Neuronal stem cell (in vitro differentiated cells): ENCODE measurements around the gene SHH.

Experiments used
- DNase-seq: peaks from one replicate; pipeline ENCODE4 v3.0.0-alpha.2; 2013; ENCODE audit warnings: low spot score
- H2AFZ ChIP-seq: one replicate; pipeline ENCODE4 v1.6.1; 2013; ENCODE audit warnings: mild to moderate bottlenecking, low read length, inconsistent platforms
- H2AK5ac ChIP-seq: 2 replicates; pipeline ENCODE4 v1.6.1; 2013; ENCODE audit warnings: low read depth, mild to moderate bottlenecking, inconsistent platforms, low read length, moderate library complexity, mixed read lengths
- H2BK120ac ChIP-seq: 2 replicates; pipeline ENCODE4 v1.6.1; 2013; ENCODE audit warnings: low read depth, mild to moderate bottlenecking, inconsistent platforms, low read length, moderate library complexity, mixed read lengths
- H2BK12ac ChIP-seq: one replicate; pipeline ENCODE4 v1.6.1; 2013; ENCODE audit warnings: low read length, inconsistent platforms
- H2BK15ac ChIP-seq: 2 replicates; pipeline ENCODE4 v1.6.1; 2013; ENCODE audit warnings: mild to moderate bottlenecking, low read length, inconsistent platforms, mixed read lengths
- H2BK5ac ChIP-seq: one replicate; pipeline ENCODE4 v1.6.1; 2013; ENCODE audit warnings: inconsistent platforms, mild to moderate bottlenecking, low read length, moderate library complexity
- H3K14ac ChIP-seq: one replicate; pipeline ENCODE4 v1.6.1; 2013; ENCODE audit warnings: low read length, inconsistent platforms
- H3K18ac ChIP-seq: 2 replicates; pipeline ENCODE4 v1.6.1; 2013; ENCODE audit warnings: low read length, inconsistent platforms
- H3K23ac ChIP-seq: 2 replicates; pipeline ENCODE4 v1.6.1; 2013; ENCODE audit warnings: low read depth, mild to moderate bottlenecking, mixed read lengths, low read length, inconsistent platforms; ENCODE audit not compliant: poor library complexity
- H3K27ac ChIP-seq: replicated peaks from 3 replicates; pipeline ENCODE4 v1.5.1; 2013; ENCODE audit warnings: low read length, inconsistent platforms
- H3K27me3 ChIP-seq, 3 experiments: 2 replicates each; pipeline ENCODE4 v1.6.1; 2013; ENCODE audit warnings: low read length in 3 of 3, mild to moderate bottlenecking in 2 of 3, inconsistent platforms in 1 of 3, low read depth in 1 of 3, mixed read lengths in 1 of 3, moderate library complexity in 1 of 3; ENCODE audit not compliant: control insufficient read depth in 3 of 3, insufficient read depth in 3 of 3
- H3K36me3 ChIP-seq, 2 donors: replicated peaks in 1 of 2; 2 replicates each; pipeline ENCODE4 v1.6.1; 2013; ENCODE audit warnings: low read length in 2 of 2; ENCODE audit not compliant: control insufficient read depth in 2 of 2, insufficient read depth in 2 of 2
- H3K4ac ChIP-seq: 2 replicates; pipeline ENCODE4 v1.6.1; 2013; ENCODE audit warnings: inconsistent platforms, mild to moderate bottlenecking, low read length, moderate library complexity
- H3K4me1 ChIP-seq, 2 donors: 1 replicate in 1 of 2; 2 replicates in 1 of 2; pipeline ENCODE4 v1.6.1; 2013; ENCODE audit warnings: low read length in 2 of 2, low read depth in 1 of 2; ENCODE audit not compliant: control insufficient read depth in 2 of 2, insufficient read depth in 1 of 2
- H3K4me2 ChIP-seq: one replicate; pipeline ENCODE4 v1.6.1; 2013; ENCODE audit warnings: mild to moderate bottlenecking, low read length, inconsistent platforms; ENCODE audit not compliant: insufficient read depth, poor library complexity, severe bottlenecking
- H3K4me3 ChIP-seq, 2 donors: 2 replicates each; pipeline ENCODE4 v1.5.1; 2013; ENCODE audit warnings: low read length in 2 of 2, mild to moderate bottlenecking in 2 of 2, inconsistent platforms in 1 of 2, moderate library complexity in 1 of 2
- H3K79me1 ChIP-seq: one replicate; pipeline ENCODE4 v1.6.1; 2013; ENCODE audit warnings: low read depth, mild to moderate bottlenecking, inconsistent platforms, low read length, moderate library complexity
- H3K9ac ChIP-seq: one replicate; pipeline ENCODE4 v1.6.1; 2013; ENCODE audit warnings: mild to moderate bottlenecking, low read depth, low read length, inconsistent platforms; ENCODE audit not compliant: poor library complexity
- H3K9me3 ChIP-seq, 2 donors: replicated peaks in 1 of 2; 2 replicates each; pipeline versions ENCODE3 to v1.6.1; 2013; ENCODE audit warnings: low read length in 2 of 2, mild to moderate bottlenecking in 2 of 2, inconsistent platforms in 1 of 2, low read depth in 1 of 2, mixed read lengths in 1 of 2, moderate library complexity in 1 of 2; ENCODE audit not compliant: control insufficient read depth in 2 of 2, insufficient read depth in 1 of 2
- H4K8ac ChIP-seq: one replicate; pipeline ENCODE4 v1.6.1; 2013; ENCODE audit warnings: low read depth, mild to moderate bottlenecking, inconsistent platforms, low read length, moderate library complexity
- H4K91ac ChIP-seq: one replicate; pipeline ENCODE4 v1.6.1; 2013; ENCODE audit warnings: low read length, low read depth, mild to moderate bottlenecking, inconsistent platforms; ENCODE audit not compliant: poor library complexity
- WGBS, 2 donors: extraction: QIAGEN DNeasy Blood & Tissue Kit; methylation state at CpG; one replicate each; pipeline ENCODE4 v1.1.7; 2013; ENCODE audit warnings: missing lambda C conversion rate in 2 of 2, mixed read lengths in 1 of 2; ENCODE audit not compliant: insufficient read length in 2 of 2, insufficient replicate concordance in 1 of 2; ENCODE audit errors: extremely low coverage in 2 of 2; 5-methylcytosine and 5-hydroxymethylcytosine counted together

SHH gene

DNA sequence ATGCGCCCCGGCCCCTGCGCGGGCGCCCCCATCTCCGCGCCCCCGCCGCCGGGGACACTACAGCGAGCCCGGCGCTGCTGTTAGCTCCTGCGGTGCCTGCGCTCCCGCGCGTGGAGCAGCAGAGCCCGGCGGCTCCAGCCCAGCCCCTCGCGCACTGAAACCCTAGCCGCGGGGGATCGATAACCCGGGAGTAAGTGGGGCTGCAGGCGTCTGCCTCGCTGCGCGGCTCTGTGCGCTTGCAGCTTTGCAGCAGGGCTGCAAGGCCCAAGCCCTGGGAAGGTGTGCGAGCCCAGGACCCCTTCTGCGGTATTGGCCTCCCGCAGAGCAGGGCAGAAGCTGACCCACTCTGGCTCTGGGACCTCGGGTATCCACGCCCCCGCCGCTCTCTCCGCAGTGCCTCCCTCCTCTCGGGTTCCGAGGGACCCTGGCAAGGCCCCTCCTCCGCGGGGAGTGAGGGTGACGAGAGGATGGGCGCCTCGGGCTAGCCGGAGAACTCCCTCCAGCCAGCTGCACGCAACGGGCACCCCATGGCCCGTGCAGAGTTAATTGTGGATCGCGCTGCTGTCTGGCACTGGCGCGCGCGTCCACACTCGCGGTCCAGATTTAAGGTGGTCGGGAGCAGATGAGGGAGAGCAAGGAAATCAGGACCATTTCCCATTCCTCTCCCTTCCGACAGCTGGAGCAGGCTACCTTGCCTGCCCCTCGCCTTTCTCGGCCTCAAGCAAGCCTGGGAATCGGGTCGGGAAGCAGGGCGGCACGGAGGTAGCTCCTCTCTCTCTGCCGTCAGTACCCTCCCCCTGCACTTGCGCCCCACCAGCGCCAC lies 2.1 kb downstream of the SHH start:
- no peak overlapping the region for H2BK120ac ChIP-seq
- H3K27me3 ChIP-seq: peaks cover 69 to 97% (median 97%) of the 10 kb centered on the region in 3 experiments
- H2BK12ac ChIP-seq: peak overlapping the region; percentile 66
- H3K9ac ChIP-seq: no peak overlapping the region
- H2AFZ ChIP-seq: peak overlapping the region; percentile 94
- peak overlapping the region; percentile 77 for H3K18ac ChIP-seq
- H3K27ac ChIP-seq: no peak overlapping the region
- WGBS, 2 donors: no CpG with 5 or more reads among the region's 69 CpGs
- no peak overlapping the region for H2BK5ac ChIP-seq
- H2AK5ac ChIP-seq: peak overlapping the region; percentile 34
- peak overlapping the region; percentile 1 for H3K23ac ChIP-seq
- no peaks in the 10 kb centered on the region for H3K36me3 ChIP-seq
- peak overlapping the region; percentile 61 for H3K4me2 ChIP-seq
- H3K79me1 ChIP-seq: no peaks in the 10 kb centered on the region
- H4K8ac ChIP-seq: no peak overlapping the region
- H3K14ac ChIP-seq: no peak overlapping the region
- no peak overlapping the region for H3K4ac ChIP-seq
- H4K91ac ChIP-seq: no peak overlapping the region
- no peaks in the 10 kb centered on the region for H3K9me3 ChIP-seq
- H2BK15ac ChIP-seq: no peak overlapping the region
- peak overlapping the region; percentile 41 to 42 for H3K4me3 ChIP-seq
- peaks cover 33 to 38% of the 10 kb centered on the region in 2 donors for H3K4me1 ChIP-seq
- no peak for DNase-seq

DNA sequence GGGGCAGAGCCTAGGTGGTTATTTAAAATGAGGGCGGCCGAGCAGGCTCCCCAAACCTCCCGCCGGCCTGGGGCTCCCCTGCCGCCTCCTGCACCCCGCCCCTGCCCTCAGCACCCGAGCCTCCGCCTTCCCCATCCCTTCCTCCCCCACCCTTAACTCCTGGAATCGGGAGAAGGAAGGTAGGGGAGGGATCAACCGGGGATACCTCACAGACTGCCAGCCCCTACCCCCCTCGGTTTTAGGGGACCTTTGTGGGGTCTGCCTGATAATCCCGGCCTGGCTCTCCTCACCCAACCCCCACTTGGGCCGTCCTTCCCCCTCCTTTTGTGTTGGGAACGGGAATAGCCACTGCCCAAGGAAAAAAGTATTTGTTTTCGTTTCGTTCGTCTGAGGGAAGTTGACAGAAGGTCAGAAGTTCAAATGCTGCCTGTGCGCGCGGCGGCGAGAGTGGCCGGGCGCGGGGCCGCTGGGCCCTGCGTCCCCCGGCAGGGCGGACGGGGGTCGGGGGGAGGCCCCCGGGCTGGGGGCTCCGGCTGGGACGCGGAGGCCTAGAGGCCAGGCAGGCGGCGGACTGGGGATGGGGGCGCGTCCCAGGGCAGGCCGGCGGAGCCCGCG lies 2.8 kb downstream of the SHH start:
- H2BK5ac ChIP-seq: no peak overlapping the region
- H2BK120ac ChIP-seq: no peak overlapping the region
- peaks cover 33 to 38% of the 10 kb centered on the region in 2 donors for H3K4me1 ChIP-seq
- no peak overlapping the region for H3K9ac ChIP-seq
- no peak overlapping the region for H4K8ac ChIP-seq
- no peak for DNase-seq
- H3K14ac ChIP-seq: no peak overlapping the region
- no peak overlapping the region for H3K27ac ChIP-seq
- H3K4me3 ChIP-seq: peak overlapping the region in 1 of 2 donors; percentile 42
- H4K91ac ChIP-seq: no peak overlapping the region
- no CpG with 5 or more reads among the region's 43 CpGs for WGBS, 2 donors
- no peaks in the 10 kb centered on the region for H3K36me3 ChIP-seq
- H2BK12ac ChIP-seq: no peak overlapping the region
- peak overlapping the region; percentile 77 for H3K18ac ChIP-seq
- H3K4ac ChIP-seq: no peak overlapping the region
- no peaks in the 10 kb centered on the region for H3K9me3 ChIP-seq
- no peaks in the 10 kb centered on the region for H3K79me1 ChIP-seq
- peak overlapping the region; percentile 52 for H2AK5ac ChIP-seq
- H2BK15ac ChIP-seq: no peak overlapping the region
- H3K23ac ChIP-seq: peak overlapping the region; percentile 40
- peak overlapping the region; percentile 73 for H3K4me2 ChIP-seq
- peaks cover 66 to 95% (median 93%) of the 10 kb centered on the region in 3 experiments for H3K27me3 ChIP-seq
- peak overlapping the region; percentile 94 for H2AFZ ChIP-seq

DNA sequence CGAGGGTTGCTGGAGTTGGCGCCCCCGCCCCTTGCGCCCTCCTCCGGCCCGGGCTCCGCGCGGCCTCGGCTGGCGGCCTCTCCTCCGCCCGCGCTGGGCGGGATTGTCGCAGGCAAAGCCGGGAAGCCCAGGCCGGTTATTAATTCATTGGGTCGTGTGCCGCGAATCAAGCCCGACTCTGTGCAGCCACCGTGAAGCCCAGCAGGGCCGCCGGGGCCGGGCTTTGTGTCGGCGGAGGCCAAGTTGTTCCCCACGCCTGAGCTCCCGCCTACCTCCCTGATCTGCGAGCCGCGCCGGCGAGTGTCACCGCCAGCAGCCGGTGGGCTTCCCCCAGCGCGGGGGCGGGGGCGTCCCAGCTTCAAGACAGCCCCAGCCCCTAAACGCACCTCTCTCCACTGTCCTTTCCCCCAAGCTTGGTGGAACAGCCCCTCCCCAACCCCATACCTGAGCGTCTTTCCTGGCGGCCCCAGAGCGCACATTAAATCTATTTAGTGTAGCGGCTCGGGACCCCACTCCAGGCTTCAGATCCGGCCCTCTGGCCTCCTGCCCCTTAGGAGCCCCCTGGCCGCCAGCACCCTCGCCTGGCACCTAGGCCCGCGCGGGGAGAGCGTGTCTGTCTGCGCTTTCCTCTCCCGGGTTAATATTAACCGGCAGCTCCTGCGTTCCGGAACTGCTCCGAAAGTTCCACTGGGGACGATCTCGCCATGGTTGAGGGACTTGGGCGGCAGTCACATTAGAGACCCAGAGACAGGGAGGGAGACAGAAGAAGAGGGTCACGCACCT lies 3.5 kb downstream of the SHH start:
- Histone ChIP-seq H3K9ac (peak overlapping the region; percentile 84), H3K4me1 (peaks cover 36 to 39% of the 10 kb centered on the region in 2 donors), H4K91ac (no peak overlapping the region), H3K79me1 (no peaks in the 10 kb centered on the region), H2AFZ (peak overlapping the region; percentile 94), H3K4me2 (peak overlapping the region; percentile 73), H2BK120ac (no peak overlapping the region), H3K36me3 (no peaks in the 10 kb centered on the region), H3K4me3 (peak overlapping the region; percentile 42 to 70), H2BK15ac (no peak overlapping the region), H3K14ac (peak overlapping the region; percentile 8), H3K4ac (no peak overlapping the region), H2BK5ac (no peak overlapping the region), H2BK12ac (no peak overlapping the region), H3K27me3 (peaks cover 62 to 94% (median 91%) of the 10 kb centered on the region in 3 experiments), H4K8ac (no peak overlapping the region), H2AK5ac (no peak overlapping the region), H3K23ac (peak overlapping the region; percentile 40), H3K9me3 (no peaks in the 10 kb centered on the region), H3K18ac (peak overlapping the region; percentile 80), H3K27ac (no peak overlapping the region)
- WGBS, 2 donors: no CpG with 5 or more reads among the region's 64 CpGs
- DNase-seq: no peak
